Neural cell (in vitro differentiated cells): ENCODE data around the gene ITGA1.

ENCODE experiments used
- EZH2 ChIP-seq: fragments of 200-600, 300-800 bp; shearing (Covaris generic), sonication (generic); IDR thresholded peaks from 2 replicates; pipeline ENCODE4 v1.6.1; 2014; ENCODE audit warnings: antibody characterized with exemption, low read length, borderline replicate concordance, mild to moderate bottlenecking; ENCODE audit not compliant: insufficient read depth, poor library complexity, severe bottlenecking
- POLR2AphosphoS5 ChIP-seq: IDR thresholded peaks from 2 replicates; pipeline ENCODE4 v1.6.1; 2012
- RAD21 ChIP-seq: fragments of 450-650 bp; conservative IDR thresholded peaks from 2 replicates; pipeline ENCODE4 v1.6.1; 2014; ENCODE audit warnings: antibody characterized with exemption, mild to moderate bottlenecking, moderate library complexity
- TAF1 ChIP-seq: IDR thresholded peaks from 2 replicates; pipeline ENCODE4 v1.6.1; 2012; ENCODE audit warnings: low read depth
- TF ChIP-seq, protein P1 (sequence below): fragments of 450-650 bp; IDR thresholded peaks from 2 replicates; pipeline ENCODE4 v1.5.1; 2014; ENCODE audit warnings: antibody characterized with exemption, mild to moderate bottlenecking, moderate library complexity; ENCODE audit not compliant: poor library complexity, severe bottlenecking
- TF ChIP-seq, protein P2 (sequence below): IDR thresholded peaks from 2 replicates; pipeline ENCODE4 v1.6.1; 2012; ENCODE audit warnings: borderline replicate concordance

DNA sequence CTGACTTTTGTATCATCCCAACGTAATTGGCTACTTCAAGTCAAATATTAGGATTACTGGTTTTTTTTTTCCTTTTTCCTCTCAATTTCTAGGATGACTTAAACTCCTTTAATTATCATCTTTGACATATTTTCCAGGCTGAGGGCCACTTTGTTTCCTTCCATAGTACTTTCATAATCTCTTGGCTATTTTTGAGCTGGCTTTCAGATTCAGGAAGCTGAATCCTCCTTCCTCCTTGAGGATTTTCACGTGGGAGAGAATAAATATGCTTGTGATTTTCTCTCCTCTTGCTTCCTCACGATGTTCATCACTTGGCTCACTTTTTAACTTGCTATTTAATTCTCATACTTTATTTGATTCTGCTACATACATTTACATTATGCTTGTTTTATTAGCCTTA, 88.1 kb downstream of the ITGA1 start:
- TF ChIP-seq, protein P1, sequence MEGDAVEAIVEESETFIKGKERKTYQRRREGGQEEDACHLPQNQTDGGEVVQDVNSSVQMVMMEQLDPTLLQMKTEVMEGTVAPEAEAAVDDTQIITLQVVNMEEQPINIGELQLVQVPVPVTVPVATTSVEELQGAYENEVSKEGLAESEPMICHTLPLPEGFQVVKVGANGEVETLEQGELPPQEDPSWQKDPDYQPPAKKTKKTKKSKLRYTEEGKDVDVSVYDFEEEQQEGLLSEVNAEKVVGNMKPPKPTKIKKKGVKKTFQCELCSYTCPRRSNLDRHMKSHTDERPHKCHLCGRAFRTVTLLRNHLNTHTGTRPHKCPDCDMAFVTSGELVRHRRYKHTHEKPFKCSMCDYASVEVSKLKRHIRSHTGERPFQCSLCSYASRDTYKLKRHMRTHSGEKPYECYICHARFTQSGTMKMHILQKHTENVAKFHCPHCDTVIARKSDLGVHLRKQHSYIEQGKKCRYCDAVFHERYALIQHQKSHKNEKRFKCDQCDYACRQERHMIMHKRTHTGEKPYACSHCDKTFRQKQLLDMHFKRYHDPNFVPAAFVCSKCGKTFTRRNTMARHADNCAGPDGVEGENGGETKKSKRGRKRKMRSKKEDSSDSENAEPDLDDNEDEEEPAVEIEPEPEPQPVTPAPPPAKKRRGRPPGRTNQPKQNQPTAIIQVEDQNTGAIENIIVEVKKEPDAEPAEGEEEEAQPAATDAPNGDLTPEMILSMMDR: no peak
- TF ChIP-seq EZH2: no peak
- TF ChIP-seq TAF1: no peak
- no peak for TF ChIP-seq POLR2AphosphoS5
- TF ChIP-seq, protein P2, sequence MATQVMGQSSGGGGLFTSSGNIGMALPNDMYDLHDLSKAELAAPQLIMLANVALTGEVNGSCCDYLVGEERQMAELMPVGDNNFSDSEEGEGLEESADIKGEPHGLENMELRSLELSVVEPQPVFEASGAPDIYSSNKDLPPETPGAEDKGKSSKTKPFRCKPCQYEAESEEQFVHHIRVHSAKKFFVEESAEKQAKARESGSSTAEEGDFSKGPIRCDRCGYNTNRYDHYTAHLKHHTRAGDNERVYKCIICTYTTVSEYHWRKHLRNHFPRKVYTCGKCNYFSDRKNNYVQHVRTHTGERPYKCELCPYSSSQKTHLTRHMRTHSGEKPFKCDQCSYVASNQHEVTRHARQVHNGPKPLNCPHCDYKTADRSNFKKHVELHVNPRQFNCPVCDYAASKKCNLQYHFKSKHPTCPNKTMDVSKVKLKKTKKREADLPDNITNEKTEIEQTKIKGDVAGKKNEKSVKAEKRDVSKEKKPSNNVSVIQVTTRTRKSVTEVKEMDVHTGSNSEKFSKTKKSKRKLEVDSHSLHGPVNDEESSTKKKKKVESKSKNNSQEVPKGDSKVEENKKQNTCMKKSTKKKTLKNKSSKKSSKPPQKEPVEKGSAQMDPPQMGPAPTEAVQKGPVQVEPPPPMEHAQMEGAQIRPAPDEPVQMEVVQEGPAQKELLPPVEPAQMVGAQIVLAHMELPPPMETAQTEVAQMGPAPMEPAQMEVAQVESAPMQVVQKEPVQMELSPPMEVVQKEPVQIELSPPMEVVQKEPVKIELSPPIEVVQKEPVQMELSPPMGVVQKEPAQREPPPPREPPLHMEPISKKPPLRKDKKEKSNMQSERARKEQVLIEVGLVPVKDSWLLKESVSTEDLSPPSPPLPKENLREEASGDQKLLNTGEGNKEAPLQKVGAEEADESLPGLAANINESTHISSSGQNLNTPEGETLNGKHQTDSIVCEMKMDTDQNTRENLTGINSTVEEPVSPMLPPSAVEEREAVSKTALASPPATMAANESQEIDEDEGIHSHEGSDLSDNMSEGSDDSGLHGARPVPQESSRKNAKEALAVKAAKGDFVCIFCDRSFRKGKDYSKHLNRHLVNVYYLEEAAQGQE: no peak
- TF ChIP-seq RAD21: no peak
